HTR-8/SVneo (cell line): ENCODE measurements around the gene TRMU.
"Not testable (repeated sequence)": the region's sequence is repeated elsewhere in the genome, so short reads cannot be mapped to it uniquely, and the experiment has no call there.

ENCODE experiments used
- DNase-seq: peaks from one replicate; pipeline ENCODE4 v3.0.0; 2011; ENCODE audit warnings: low spot score, mixed read lengths; ENCODE audit not compliant: insufficient read length
- FAIRE-seq: peaks from 2 replicates; lab custom pipeline; 2011; peaks lifted over from hg19 to GRCh38; lab: Jason Lieb, UNC

TRMU gene

GRCh38 chr22:46380581-46380980, 45.1 kb downstream of the TRMU start:
- DNase-seq (no peak), FAIRE-seq (no peak)

- DNase-seq (no peak), FAIRE-seq (no peak)
Measured at GRCh38 chr22:46381142-46381541, 45.6 kb downstream of the TRMU start.

- DNase-seq (no peak), FAIRE-seq (no peak)
Measured at GRCh38 chr22:46381731-46382130, 46.2 kb downstream of the TRMU start.

- no peak for DNase-seq
- FAIRE-seq, result no peak
Measured at GRCh38 chr22:46382524-46382923, 47.0 kb downstream of the TRMU start.

GRCh38 chr22:46386312-46386711, 50.8 kb downstream of the TRMU start:
- FAIRE-seq (no peak), DNase-seq (no peak)

GRCh38 chr22:46387748-46388147, 52.2 kb downstream of the TRMU start:
- DNase-seq (no peak), FAIRE-seq (no peak)

- no peak for FAIRE-seq
- DNase-seq, result no peak
Measured at GRCh38 chr22:46388647-46389046, 53.1 kb downstream of the TRMU start.

- FAIRE-seq (no peak), DNase-seq (no peak)
Measured at GRCh38 chr22:46389081-46389480, 53.6 kb downstream of the TRMU start.

- FAIRE-seq (no peak), DNase-seq (no peak)
Measured at GRCh38 chr22:46390105-46390651, 54.7 kb downstream of the TRMU start.

GRCh38 chr22:46390652-46391301, 55.3 kb downstream of the TRMU start:
- FAIRE-seq, result no peak
- DNase-seq, result no peak

GRCh38 chr22:46391486-46392136, 56.1 kb downstream of the TRMU start:
- no peak for FAIRE-seq
- DNase-seq, result no peak

GRCh38 chr22:46392137-46392844, 56.8 kb downstream of the TRMU start:
- FAIRE-seq, result no peak
- DNase-seq, result no peak

GRCh38 chr22:46393873-46394272, 58.4 kb downstream of the TRMU start:
- DNase-seq (no peak), FAIRE-seq (no peak)

- DNase-seq (no peak), FAIRE-seq (no peak)
Measured at GRCh38 chr22:46394622-46395021, 59.1 kb downstream of the TRMU start.

- DNase-seq (no peak), FAIRE-seq (no peak)
Measured at GRCh38 chr22:46395145-46395544, 59.6 kb downstream of the TRMU start.

GRCh38 chr22:46397049-46397448, 61.5 kb downstream of the TRMU start:
- not testable (repeated sequence) for FAIRE-seq, DNase-seq

- DNase-seq (no peak), FAIRE-seq (no peak)
Measured at GRCh38 chr22:46397514-46397913, 62.0 kb downstream of the TRMU start.

- DNase-seq, result no peak
- FAIRE-seq, result no peak
Measured at GRCh38 chr22:46397951-46398350, 62.4 kb downstream of the TRMU start.

GRCh38 chr22:46399251-46400024, 63.9 kb downstream of the TRMU start:
- DNase-seq (no peak), FAIRE-seq (no peak)

GRCh38 chr22:46401370-46401769, 65.9 kb downstream of the TRMU start:
- DNase-seq (no peak), FAIRE-seq (no peak)
